HepG2 (cell line): ENCODE measurements around the gene ST6GALNAC2. TPM values are rescaled to one million over a fixed set of nuclear protein-coding genes. Genes with fewer than 3 reads are reported as not detected.

Experiments
- HHEX ChIP-seq: IDR thresholded peaks from 2 replicates; pipeline ENCODE4 v1.6.1; 2016; ENCODE audit warnings: control low read depth
- HNF4G ChIP-seq, 2 experiments: sonication (generic) in 1 of 2; formaldehyde crosslinking in 1 of 2; IDR thresholded peaks; 2 replicates each; pipeline versions ENCODE4 v1.4.0 to v1.6.1; 2011 to 2020; ENCODE audit warnings: borderline replicate concordance in 2 of 2, low read depth in 2 of 2, mild to moderate bottlenecking in 2 of 2, low read length in 1 of 2, missing genetic modification reagents in 1 of 2, moderate library complexity in 1 of 2
- KLF12 ChIP-seq: sonication (generic); formaldehyde crosslinking; IDR thresholded peaks from 2 replicates; pipeline ENCODE4 v1.4.0; 2020; ENCODE audit warnings: missing genetic modification reagents, borderline replicate concordance
- NFIB ChIP-seq: sonication (generic); formaldehyde crosslinking; IDR thresholded peaks from 2 replicates; pipeline ENCODE4 v1.9.0; 2021; ENCODE audit warnings: missing genetic modification reagents, mild to moderate bottlenecking, borderline replicate concordance
- NR3C1 ChIP-seq: sonication (generic); formaldehyde crosslinking; IDR thresholded peaks from 2 replicates; pipeline ENCODE4 v1.4.0; 2020; ENCODE audit warnings: missing genetic modification reagents
- PHF20 ChIP-seq: sonication (generic); formaldehyde crosslinking; IDR thresholded peaks from 2 replicates; pipeline ENCODE4 v1.5.0; 2020; ENCODE audit warnings: mild to moderate bottlenecking, missing genetic modification reagents
- SP140L ChIP-seq: sonication (generic); formaldehyde crosslinking; IDR thresholded peaks from 2 replicates; pipeline ENCODE4 v1.4.0; 2020; ENCODE audit warnings: missing genetic modification reagents, borderline replicate concordance
- ZNF230 ChIP-seq: sonication (generic); formaldehyde crosslinking; IDR thresholded peaks from 2 replicates; pipeline ENCODE4 v1.4.0; 2020; ENCODE audit warnings: mild to moderate bottlenecking, missing genetic modification reagents
- ZNF264 ChIP-seq: sonication (generic); formaldehyde crosslinking; IDR thresholded peaks from 2 replicates; pipeline ENCODE4 v1.4.0; 2020; ENCODE audit warnings: missing genetic modification reagents
- ZNF282 ChIP-seq: fragments of 450-650 bp; IDR thresholded peaks from 2 replicates; pipeline ENCODE4 v1.6.1; 2018; ENCODE audit not compliant: partially characterized antibody
- ZNF670 ChIP-seq: sonication (generic); formaldehyde crosslinking; IDR thresholded peaks from 2 replicates; pipeline ENCODE4 v1.8.0; 2022; ENCODE audit warnings: mild to moderate bottlenecking, missing genetic modification reagents, borderline replicate concordance
- ZUFSP ChIP-seq: sonication (generic); formaldehyde crosslinking; IDR thresholded peaks from 2 replicates; pipeline ENCODE4 v1.9.0; 2021; ENCODE audit warnings: missing genetic modification reagents, mild to moderate bottlenecking, borderline replicate concordance
- polyA plus RNA-seq, 8 experiments: library from polyadenylated mRNA; depleted of rRNA in 3 of 8; stranded (reverse) in 7 of 8; unstranded in 1 of 8; fragments of >200 nt; fragmentation: Illumina TruSeq in 4 of 8; extraction: Trizol in 4 of 8; gene quantifications; 2 replicates each; pipeline versions ENCODE4 v1.2.1 to v1.2.3, GENCODE V29; 2011 to 2016; ENCODE audit warnings: low read depth in 4 of 8, missing spikeins in 1 of 8, mixed read lengths in 1 of 8; ENCODE audit not compliant: insufficient read depth in 1 of 8
- total RNA-seq, 5 experiments: library from RNA; depleted of rRNA; stranded (reverse); fragments of >200 nt; fragmentation: Illumina TruSeq; extraction: Trizol; gene quantifications; 2 replicates each; pipeline ENCODE4 v1.2.3, GENCODE V29; 2016; ENCODE audit warnings: low read depth in 1 of 5
- TF ChIP-seq, protein P1 (sequence below): sonication (generic); formaldehyde crosslinking; IDR thresholded peaks from 2 replicates; pipeline ENCODE4 v1.4.0; 2020; ENCODE audit warnings: mild to moderate bottlenecking, low read depth, missing genetic modification reagents
- TF ChIP-seq, protein P2 (sequence below): sonication (generic); formaldehyde crosslinking; IDR thresholded peaks from 2 replicates; pipeline ENCODE4 v1.4.0; 2020; ENCODE audit warnings: mild to moderate bottlenecking, missing genetic modification reagents
- TF ChIP-seq, protein P3 (sequence below): sonication (generic); formaldehyde crosslinking; IDR thresholded peaks from 2 replicates; pipeline ENCODE4 v1.4.0; 2020; ENCODE audit warnings: missing genetic modification reagents

ST6GALNAC2 gene
- total and polyA plus RNA-seq, 2 of the 13 experiments (the other 11 are each of a cell fraction or from before 2014, with no cell fraction given) = 0.12 to 0.49 TPM

- TF ChIP-seq KLF12 (CRISPR knock-in tag) (no peak), NFIB (CRISPR knock-in tag) (no peak), ZNF264 (no peak), ZNF282 (no peak), HNF4G (IDR thresholded peaks at IDR 0.05; ENCODE audit: borderline replicate concordance, low read depth, low read length) (peak; percentile 33; the same call in 1 of the 2 replicates), HNF4G (CRISPR knock-in tag; IDR thresholded peaks at IDR 0.05; ENCODE audit: borderline replicate concordance, low read depth) (no peak), HHEX (CRISPR knock-in tag) (no peak), SP140L (CRISPR knock-in tag) (no peak), ZUFSP (CRISPR knock-in tag) (no peak), ZNF230 (CRISPR knock-in tag) (no peak; the same call in 1 of the 2 replicates), NR3C1 (CRISPR knock-in tag) (no peak), PHF20 (CRISPR knock-in tag) (no peak), ZNF670 (no peak)
- TF ChIP-seq, protein P1, sequence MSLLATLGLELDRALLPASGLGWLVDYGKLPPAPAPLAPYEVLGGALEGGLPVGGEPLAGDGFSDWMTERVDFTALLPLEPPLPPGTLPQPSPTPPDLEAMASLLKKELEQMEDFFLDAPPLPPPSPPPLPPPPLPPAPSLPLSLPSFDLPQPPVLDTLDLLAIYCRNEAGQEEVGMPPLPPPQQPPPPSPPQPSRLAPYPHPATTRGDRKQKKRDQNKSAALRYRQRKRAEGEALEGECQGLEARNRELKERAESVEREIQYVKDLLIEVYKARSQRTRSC = no peak
- TF ChIP-seq, protein P2, sequence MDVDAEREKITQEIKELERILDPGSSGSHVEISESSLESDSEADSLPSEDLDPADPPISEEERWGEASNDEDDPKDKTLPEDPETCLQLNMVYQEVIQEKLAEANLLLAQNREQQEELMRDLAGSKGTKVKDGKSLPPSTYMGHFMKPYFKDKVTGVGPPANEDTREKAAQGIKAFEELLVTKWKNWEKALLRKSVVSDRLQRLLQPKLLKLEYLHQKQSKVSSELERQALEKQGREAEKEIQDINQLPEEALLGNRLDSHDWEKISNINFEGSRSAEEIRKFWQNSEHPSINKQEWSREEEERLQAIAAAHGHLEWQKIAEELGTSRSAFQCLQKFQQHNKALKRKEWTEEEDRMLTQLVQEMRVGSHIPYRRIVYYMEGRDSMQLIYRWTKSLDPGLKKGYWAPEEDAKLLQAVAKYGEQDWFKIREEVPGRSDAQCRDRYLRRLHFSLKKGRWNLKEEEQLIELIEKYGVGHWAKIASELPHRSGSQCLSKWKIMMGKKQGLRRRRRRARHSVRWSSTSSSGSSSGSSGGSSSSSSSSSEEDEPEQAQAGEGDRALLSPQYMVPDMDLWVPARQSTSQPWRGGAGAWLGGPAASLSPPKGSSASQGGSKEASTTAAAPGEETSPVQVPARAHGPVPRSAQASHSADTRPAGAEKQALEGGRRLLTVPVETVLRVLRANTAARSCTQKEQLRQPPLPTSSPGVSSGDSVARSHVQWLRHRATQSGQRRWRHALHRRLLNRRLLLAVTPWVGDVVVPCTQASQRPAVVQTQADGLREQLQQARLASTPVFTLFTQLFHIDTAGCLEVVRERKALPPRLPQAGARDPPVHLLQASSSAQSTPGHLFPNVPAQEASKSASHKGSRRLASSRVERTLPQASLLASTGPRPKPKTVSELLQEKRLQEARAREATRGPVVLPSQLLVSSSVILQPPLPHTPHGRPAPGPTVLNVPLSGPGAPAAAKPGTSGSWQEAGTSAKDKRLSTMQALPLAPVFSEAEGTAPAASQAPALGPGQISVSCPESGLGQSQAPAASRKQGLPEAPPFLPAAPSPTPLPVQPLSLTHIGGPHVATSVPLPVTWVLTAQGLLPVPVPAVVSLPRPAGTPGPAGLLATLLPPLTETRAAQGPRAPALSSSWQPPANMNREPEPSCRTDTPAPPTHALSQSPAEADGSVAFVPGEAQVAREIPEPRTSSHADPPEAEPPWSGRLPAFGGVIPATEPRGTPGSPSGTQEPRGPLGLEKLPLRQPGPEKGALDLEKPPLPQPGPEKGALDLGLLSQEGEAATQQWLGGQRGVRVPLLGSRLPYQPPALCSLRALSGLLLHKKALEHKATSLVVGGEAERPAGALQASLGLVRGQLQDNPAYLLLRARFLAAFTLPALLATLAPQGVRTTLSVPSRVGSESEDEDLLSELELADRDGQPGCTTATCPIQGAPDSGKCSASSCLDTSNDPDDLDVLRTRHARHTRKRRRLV = peak; percentile 40; the same call in 1 of the 2 replicates
- TF ChIP-seq, protein P3, sequence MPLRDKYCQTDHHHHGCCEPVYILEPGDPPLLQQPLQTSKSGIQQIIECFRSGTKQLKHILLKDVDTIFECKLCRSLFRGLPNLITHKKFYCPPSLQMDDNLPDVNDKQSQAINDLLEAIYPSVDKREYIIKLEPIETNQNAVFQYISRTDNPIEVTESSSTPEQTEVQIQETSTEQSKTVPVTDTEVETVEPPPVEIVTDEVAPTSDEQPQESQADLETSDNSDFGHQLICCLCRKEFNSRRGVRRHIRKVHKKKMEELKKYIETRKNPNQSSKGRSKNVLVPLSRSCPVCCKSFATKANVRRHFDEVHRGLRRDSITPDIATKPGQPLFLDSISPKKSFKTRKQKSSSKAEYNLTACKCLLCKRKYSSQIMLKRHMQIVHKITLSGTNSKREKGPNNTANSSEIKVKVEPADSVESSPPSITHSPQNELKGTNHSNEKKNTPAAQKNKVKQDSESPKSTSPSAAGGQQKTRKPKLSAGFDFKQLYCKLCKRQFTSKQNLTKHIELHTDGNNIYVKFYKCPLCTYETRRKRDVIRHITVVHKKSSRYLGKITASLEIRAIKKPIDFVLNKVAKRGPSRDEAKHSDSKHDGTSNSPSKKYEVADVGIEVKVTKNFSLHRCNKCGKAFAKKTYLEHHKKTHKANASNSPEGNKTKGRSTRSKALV (CRISPR knock-in tag) = no peak
Measured at GRCh38 chr17:76569607-76570279, 15.9 kb downstream of the ST6GALNAC2 start (continued).
